ENCODE results near the gene NENF. TPM values are rescaled to one million over a fixed set of nuclear protein-coding genes. Genes with fewer than 3 reads are reported as not detected.

NENF gene
- total RNA-seq, 1 experiment from 2014 or later = 65.3 TPM

GRCh38 chr1:212481438-212481767 lies 48.7 kb downstream of the NENF start:
- DNase-seq (ENCODE audit: low spot score) = no peak

GRCh38 chr1:212482006-212482636 lies 49.4 kb downstream of the NENF start:
- DNase-seq (ENCODE audit: low spot score) = no peak

GRCh38 chr1:212482637-212483441 lies 50.1 kb downstream of the NENF start:
- DNase-seq (ENCODE audit: low spot score) = peak; percentile 79

- peak; percentile 65 for DNase-seq (ENCODE audit: low spot score)
Observed at GRCh38 chr1:212484701-212485570, 52.2 kb downstream of the NENF start.

- DNase-seq (ENCODE audit: low spot score) = no peak
Observed at GRCh38 chr1:212485571-212485912, 52.8 kb downstream of the NENF start.

GRCh38 chr1:212485913-212486618 lies 53.3 kb downstream of the NENF start:
- peak; percentile 93 for DNase-seq (ENCODE audit: low spot score)

- DNase-seq (ENCODE audit: low spot score) = no peak
Observed at GRCh38 chr1:212486619-212486975, 53.9 kb downstream of the NENF start.

GRCh38 chr1:212487286-212487685 lies 54.6 kb downstream of the NENF start:
- DNase-seq (ENCODE audit: low spot score) = no peak

- no peak for DNase-seq (ENCODE audit: low spot score)
Observed at GRCh38 chr1:212487774-212488435, 55.2 kb downstream of the NENF start.

- peak; percentile 95 for DNase-seq (ENCODE audit: low spot score)
Observed at GRCh38 chr1:212488436-212489283, 55.9 kb downstream of the NENF start.

- DNase-seq (ENCODE audit: low spot score) = no peak
Observed at GRCh38 chr1:212489284-212489859, 56.7 kb downstream of the NENF start.

GRCh38 chr1:212490276-212490675 lies 57.6 kb downstream of the NENF start:
- no peak for DNase-seq (ENCODE audit: low spot score)

GRCh38 chr1:212491454-212491853 lies 58.7 kb downstream of the NENF start:
- DNase-seq (ENCODE audit: low spot score) = no peak

Other genes starting within 250 kb of the NENF start
- gene PPP2R5A, start 147.5 kb upstream of the NENF start, total RNA-seq (2014; rRNA removed; shearing (Covaris generic)) = 15.1 and 18.4 TPM in 2 replicates
- 14.8 and 15.9 TPM in 2 replicates for gene PACC1, start 18.0 kb upstream of the NENF start, total RNA-seq (2014; rRNA removed; shearing (Covaris generic))
- 9.1 and 13.3 TPM in 2 replicates for gene ATF3, start 175.8 kb downstream of the NENF start, total RNA-seq (2014; rRNA removed; shearing (Covaris generic))